ENCODE measurements around the gene RWDD4.
"Not testable (repeated sequence)": the region's sequence is repeated elsewhere in the genome, so short reads cannot be mapped to it uniquely, and the experiment has no call there.

The RWDD4 gene

GRCh38 chr4:183633476-183634400 is 25.2 kb downstream of the RWDD4 start:
- no peak for DNase-seq (ENCODE audit: extremely low spot score)
- TF ChIP-seq, protein P1, sequence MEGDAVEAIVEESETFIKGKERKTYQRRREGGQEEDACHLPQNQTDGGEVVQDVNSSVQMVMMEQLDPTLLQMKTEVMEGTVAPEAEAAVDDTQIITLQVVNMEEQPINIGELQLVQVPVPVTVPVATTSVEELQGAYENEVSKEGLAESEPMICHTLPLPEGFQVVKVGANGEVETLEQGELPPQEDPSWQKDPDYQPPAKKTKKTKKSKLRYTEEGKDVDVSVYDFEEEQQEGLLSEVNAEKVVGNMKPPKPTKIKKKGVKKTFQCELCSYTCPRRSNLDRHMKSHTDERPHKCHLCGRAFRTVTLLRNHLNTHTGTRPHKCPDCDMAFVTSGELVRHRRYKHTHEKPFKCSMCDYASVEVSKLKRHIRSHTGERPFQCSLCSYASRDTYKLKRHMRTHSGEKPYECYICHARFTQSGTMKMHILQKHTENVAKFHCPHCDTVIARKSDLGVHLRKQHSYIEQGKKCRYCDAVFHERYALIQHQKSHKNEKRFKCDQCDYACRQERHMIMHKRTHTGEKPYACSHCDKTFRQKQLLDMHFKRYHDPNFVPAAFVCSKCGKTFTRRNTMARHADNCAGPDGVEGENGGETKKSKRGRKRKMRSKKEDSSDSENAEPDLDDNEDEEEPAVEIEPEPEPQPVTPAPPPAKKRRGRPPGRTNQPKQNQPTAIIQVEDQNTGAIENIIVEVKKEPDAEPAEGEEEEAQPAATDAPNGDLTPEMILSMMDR (IDR thresholded peaks at IDR 0.05; ENCODE audit: control extremely low read depth, extremely low read depth, low read depth, missing control alignments): no peak
- POLR2A ChIA-PET: no interaction called here
- CTCF ChIA-PET: no interaction called here

- no peak for DNase-seq (ENCODE audit: extremely low spot score)
- ChIA-PET CTCF (no interaction called here), POLR2A (no interaction called here)
- TF ChIP-seq, protein P1 (IDR thresholded peaks at IDR 0.05; ENCODE audit: control extremely low read depth, extremely low read depth, low read depth, missing control alignments): no peak
These were observed 26.3 kb downstream of the RWDD4 start for GRCh38 chr4:183632689-183633088.

DNA sequence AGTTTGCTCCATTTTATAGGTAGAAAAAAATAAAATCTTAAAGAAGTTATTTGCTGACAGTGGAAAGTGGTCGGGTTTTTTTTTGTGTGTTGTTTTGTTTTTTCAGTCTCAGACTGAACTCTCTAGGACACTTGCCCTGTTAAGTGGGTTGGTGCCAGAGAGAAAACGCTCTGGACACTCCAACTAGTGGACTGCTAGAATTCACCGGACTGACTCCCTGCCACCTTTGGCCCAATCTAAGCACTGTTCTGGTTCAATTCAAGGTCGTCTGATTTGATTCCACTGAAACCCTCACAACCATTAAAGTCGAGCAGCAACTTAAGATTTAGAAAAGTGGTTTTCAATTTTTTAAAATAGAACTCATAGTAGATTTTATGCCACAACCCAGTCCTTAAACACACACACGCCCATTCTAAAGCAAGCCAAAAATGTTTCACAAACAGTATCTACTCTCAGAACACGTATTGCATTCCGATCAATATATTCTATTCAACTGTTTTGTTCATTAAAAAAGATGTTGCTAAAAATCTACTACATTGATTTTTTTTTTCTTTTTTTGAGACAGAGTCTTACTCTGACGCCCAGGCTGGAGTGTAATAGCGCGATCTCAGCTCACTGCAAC is 27.3 kb downstream of the RWDD4 start:
- POLR2A ChIA-PET: no interaction called here
- TF ChIP-seq, protein P1 (IDR thresholded peaks at IDR 0.05; ENCODE audit: control extremely low read depth, extremely low read depth, low read depth, missing control alignments): no peak

GRCh38 chr4:183627979-183628588 is 30.9 kb downstream of the RWDD4 start:
- TF ChIP-seq, protein P1 (IDR thresholded peaks at IDR 0.05; ENCODE audit: control extremely low read depth, extremely low read depth, low read depth, missing control alignments): no peak
- ChIA-PET POLR2A (no interaction called here), CTCF (no interaction called here)
- DNase-seq (ENCODE audit: extremely low spot score): no peak

More for the DNA sequence above, 27.3 kb downstream of the RWDD4 start:
- no peak for DNase-seq (ENCODE audit: extremely low spot score)
- CTCF ChIA-PET: no interaction called here

- POLR2A ChIA-PET; CTCF ChIA-PET; DNase-seq (ENCODE audit: extremely low spot score): not testable (repeated sequence)
These were observed 31.7 kb downstream of the RWDD4 start for GRCh38 chr4:183627286-183627685.

DNA sequence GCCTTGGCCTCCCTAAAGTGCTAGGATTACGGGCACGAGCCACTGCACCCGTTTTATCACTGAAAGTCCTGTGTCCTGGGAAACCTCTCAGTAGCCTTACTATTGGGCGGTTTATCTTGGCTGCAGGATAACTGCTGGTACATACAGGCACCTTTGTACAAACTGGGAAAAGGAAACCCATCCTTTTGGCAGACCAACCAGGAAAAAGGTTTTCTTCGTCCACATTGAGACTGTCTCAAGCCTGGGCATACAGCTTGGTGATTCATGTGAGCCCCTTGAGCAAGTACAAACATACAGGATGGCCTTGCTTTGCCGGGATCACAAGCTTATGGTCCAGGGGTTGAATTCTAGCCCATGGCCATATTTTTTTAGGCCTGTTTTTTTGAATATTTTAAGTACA is 32.8 kb downstream of the RWDD4 start:
- ChIA-PET CTCF (interaction anchor here (1.4 kb wide), 1 partner anchor 21 kb away, joined by 5 read pairs; no protein-coding TSS in a partner anchor), POLR2A (no interaction called here)
- no peak for DNase-seq (ENCODE audit: extremely low spot score)
- TF ChIP-seq, protein P1 (IDR thresholded peaks at IDR 0.05; ENCODE audit: control extremely low read depth, extremely low read depth, low read depth, missing control alignments): no peak
